ENCODE measurements around the gene C1orf53. TPM values are rescaled to one million over a fixed set of nuclear protein-coding genes. Genes with fewer than 3 reads are reported as not detected.

C1orf53 gene
- total and polyA plus RNA-seq, 2 of the 8 experiments (the other 6 are each of a cell fraction or from before 2014, with no cell fraction given): 0.56 to 1.3 TPM

DNA sequence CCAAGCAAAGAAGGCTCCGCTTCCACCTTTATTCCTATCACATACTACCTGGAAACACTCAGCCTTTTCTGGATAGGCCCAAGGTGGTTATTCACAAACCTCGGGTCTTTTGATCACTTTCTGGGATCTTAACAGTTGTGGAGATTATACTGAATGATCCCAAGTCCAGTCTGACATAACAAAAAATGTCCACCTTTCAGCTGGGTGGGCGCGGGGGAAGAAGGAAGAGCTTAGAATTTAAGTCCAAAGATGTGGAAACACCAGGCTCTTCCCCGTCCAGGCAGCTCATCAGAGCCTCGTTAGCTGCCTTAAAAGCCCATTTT, 338 bp upstream of the C1orf53 start:
- peak overlapping the region; percentile 86 to 90 for H3K4me2 ChIP-seq (ENCODE audit: insufficient read depth in 1 of 2, low read depth in 2 of 2, low read length in 2 of 2)
- H3K23ac ChIP-seq (ENCODE audit: insufficient read length): no peak overlapping the region
- H3K14ac ChIP-seq (ENCODE audit: insufficient read length): no peak overlapping the region
- H4K5ac ChIP-seq (ENCODE audit: insufficient read length, low read depth, low read length): peak overlapping the region; percentile 18
- DNase-seq (ENCODE audit: low read depth in 1 of 2, low spot score in 2 of 2) (no peak), FAIRE-seq (no peak)
- H2BK20ac ChIP-seq (ENCODE audit: low read length): no peak overlapping the region; the same call in 1 of the 2 replicates
- H3K4me3 ChIP-seq (ENCODE audit: extremely low read depth in 1 of 4, insufficient read depth in 2 of 4, low read depth in 3 of 4, low read length in 4 of 4): peak overlapping the region; percentile 48 to 76 (median 61)
- ChIA-PET CTCF (ENCODE audit: partially characterized antibody) (interaction anchor here (0.6 to 7.0 kb wide), 11 partner anchors 10 to 381 kb away, joined by 3 to 112 read pairs (median 4); partner anchors contain the start of gene LHX9), POLR2A (ENCODE audit: partially characterized antibody) (interaction anchor here (1.3 to 2.9 kb wide), 4 partner anchors 12 to 127 kb away, joined by 4 to 27 read pairs (median 10); partner anchors contain the start of genes DENND1B and LHX9)
- peak overlapping the region; percentile 85 for H2AFZ ChIP-seq (ENCODE audit: low read length)
- H2AK5ac ChIP-seq (ENCODE audit: low read depth, low read length): no peak overlapping the region
- no peaks in the 10 kb centered on the region for H3K79me2 ChIP-seq (ENCODE audit: control insufficient read depth in 1 of 2, insufficient read depth in 2 of 2, low read length in 2 of 2)
- peaks cover 0 to 2% of the 10 kb centered on the region in 2 experiments for H4K20me1 ChIP-seq (replicated peaks in 1 of 2; ENCODE audit: control insufficient read depth in 1 of 2, insufficient read depth in 2 of 2, low read length in 2 of 2)
- H3K9me3 ChIP-seq (ENCODE audit: insufficient read depth in 2 of 2, low read depth in 1 of 2, low read length in 1 of 2): no peaks in the 10 kb centered on the region
- no peak overlapping the region for H2BK15ac ChIP-seq (ENCODE audit: low read length)
- H3K18ac ChIP-seq (ENCODE audit: extremely low read depth, low read length): 0 out of 2 replicates have a peak overlapping the region, but pooled peaks have one; percentile 9
- peak overlapping the region; percentile 35 to 87 (median 74) for H3K9ac ChIP-seq (replicated peaks in 1 of 4; ENCODE audit: extremely low read depth in 1 of 4, low read depth in 3 of 4, low read length in 3 of 4)
- H3K4me1 ChIP-seq (replicated peaks in 1 of 4; ENCODE audit: control insufficient read depth in 3 of 4, insufficient read depth in 4 of 4, low read length in 3 of 4): peaks cover 0 to 3% (median 2%) of the 10 kb centered on the region in 4 experiments; a peak in 3 of 7 replicates
- WGBS, 2 experiments (ENCODE audit: extremely low coverage in 1 of 2, insufficient coverage in 1 of 2, insufficient read length in 1 of 2, insufficient replicate concordance in 2 of 2, low coverage in 1 of 2, low lambda C conversion rate in 2 of 2, missing lambda C conversion rate in 1 of 2): 21% methylated on average over 6 of the region's 6 CpGs; no CpG with 5 or more reads in 1 of the 2 experiments
- 0 out of 2 replicates have a peak overlapping the region, but pooled peaks have one; percentile 41 for H2BK5ac ChIP-seq (ENCODE audit: low read depth, low read length)
- H2BK120ac ChIP-seq (replicated peaks; ENCODE audit: low read depth, low read length): no peak overlapping the region
- H3K79me1 ChIP-seq (ENCODE audit: low read depth, low read length): no peaks in the 10 kb centered on the region
- H2BK12ac ChIP-seq (ENCODE audit: low read depth, low read length): no peak overlapping the region
- peak overlapping the region; percentile 91 for H4K8ac ChIP-seq (ENCODE audit: extremely low read depth, insufficient read depth, low read length)
- no peak overlapping the region for H3K4ac ChIP-seq (replicated peaks; ENCODE audit: insufficient read length, low read depth, low read length)
- H3K36me3 ChIP-seq (ENCODE audit: control insufficient read depth in 2 of 4, insufficient read depth in 4 of 4, low read length in 3 of 4): no peaks in the 10 kb centered on the region
- H3K27ac ChIP-seq (ENCODE audit: low read depth, low read length): peak overlapping the region; percentile 73; the same call in 1 of the 2 replicates
- peak overlapping the region; percentile 57 for H4K91ac ChIP-seq (replicated peaks; ENCODE audit: insufficient read length, low read length)
- H3K56ac ChIP-seq (replicated peaks; ENCODE audit: insufficient read length, low read depth, low read length): peak overlapping the region; percentile 87
- H3K23me2 ChIP-seq (ENCODE audit: low read depth, low read length): peaks cover 4% of the 10 kb centered on the region; the same call in 1 of the 2 replicates
- peaks cover 28 to 43% (median 37%) of the 10 kb centered on the region in 4 experiments for H3K27me3 ChIP-seq (replicated peaks in 1 of 4; ENCODE audit: control insufficient read depth in 3 of 4, extremely low read depth in 1 of 4, insufficient read depth in 3 of 4, low read length in 3 of 4)
- no peak for TF ChIP-seq EGR1 (IDR thresholded peaks at IDR 0.05; ENCODE audit: borderline replicate concordance, low read depth, low read length)
